Activated B cell treated with CpG ODN at 0.5 μM for 24 hours (primary cell): ENCODE measurements around the gene MECR. TPM values are rescaled to one million over a fixed set of nuclear protein-coding genes. Genes with fewer than 3 reads are reported as not detected.

ENCODE experiments used
- ATAC-seq: fragments of 200-7000 bp; cut with Tn5 transposase; one replicate; pipeline ENCODE4 v1.10.0; 2021; ENCODE audit warnings: low read depth, mild to moderate bottlenecking, moderate library complexity
- CTCF ChIA-PET: fragments of 350-600 bp; sonication (Branson Sonifier 250); formaldehyde crosslinking; loops from one replicate; lab custom pipeline; 2021; ENCODE audit warnings: antibody characterized with exemption; lab: Charles Lee
- POLR2A ChIA-PET: fragments of 350-600 bp; sonication (Branson Sonifier 250); formaldehyde crosslinking; loops from one replicate; lab custom pipeline; 2021; ENCODE audit warnings: antibody characterized with exemption; lab: Charles Lee
- DNase-seq: peaks from one replicate; pipeline ENCODE4 v3.0.0; 2022
- H3K27ac Mint-ChIP-seq: one replicate; pipeline ENCODE4 v1.8.0; 2020; ENCODE audit warnings: mixed read lengths
- H3K27me3 Mint-ChIP-seq: one replicate; pipeline ENCODE4 v1.8.0; 2021; ENCODE audit warnings: mixed read lengths
- H3K36me3 Mint-ChIP-seq: one replicate; pipeline ENCODE4 v1.8.0; 2021; ENCODE audit warnings: low read depth, mixed read lengths
- H3K4me1 Mint-ChIP-seq: one replicate; pipeline ENCODE4 v1.8.0; 2021; ENCODE audit warnings: mixed read lengths
- H3K4me3 Mint-ChIP-seq: one replicate; pipeline ENCODE4 v1.8.0; 2020; ENCODE audit warnings: mild to moderate bottlenecking, mixed read lengths
- H3K9me3 Mint-ChIP-seq: one replicate; pipeline ENCODE4 v1.8.0; 2020; ENCODE audit warnings: mixed read lengths
- CTCF ChIP-seq: fragments of 200-600 bp; IDR thresholded peaks from one replicate; pipeline ENCODE4 v1.8.0; 2022; ENCODE audit warnings: antibody characterized with exemption, mild to moderate bottlenecking
- intact Hi-C: fragments of 100-400 bp; cut with micrococcal nuclease; formaldehyde crosslinking; loops from one replicate; pipeline ENCODE4 v1.15.1; 2024
- total RNA-seq: library from RNA; stranded (reverse); gene quantifications from 2 replicates; pipeline ENCODE4 v1.2.3, GENCODE V29; 2022

The MECR gene
- total RNA-seq, 1 donor from 2014 or later = 18.7 TPM

- DNase-seq (no peak), ATAC-seq (no peak)
- H3K36me3 Mint-ChIP-seq = peaks cover 37% of the 10 kb centered on the region
- ChIA-PET POLR2A (interaction anchor here (0.7 to 1.3 kb wide), 4 partner anchors 9 to 313 kb away, joined by 3 to 7 read pairs (median 4); partner anchors contain the start of gene SRSF4), CTCF (interaction anchor here (0.7 to 3.0 kb wide), 5 partner anchors 16 to 317 kb away, joined by 3 to 20 read pairs (median 5); partner anchors contain the start of gene SRSF4)
- no peaks in the 10 kb centered on the region for H3K9me3 Mint-ChIP-seq
- H3K4me1 Mint-ChIP-seq = no peaks in the 10 kb centered on the region
- TF ChIP-seq CTCF = no peak
- H3K27ac Mint-ChIP-seq = no peak overlapping the region
- no peaks in the 10 kb centered on the region for H3K27me3 Mint-ChIP-seq
- intact Hi-C loops = loop anchor here (1.0 kb wide), 1 partner anchor 315 kb away; no protein-coding TSS in a partner anchor
- H3K4me3 Mint-ChIP-seq = no peak overlapping the region
These were observed 33.7 kb downstream of the MECR start for GRCh38 chr1:29196863-29197589.

GRCh38 chr1:29195881-29196291, 34.8 kb downstream of the MECR start:
- H3K36me3 Mint-ChIP-seq = peaks cover 28% of the 10 kb centered on the region
- ChIA-PET POLR2A (no interaction called here), CTCF (interaction anchor here (2.7 to 3.0 kb wide), 2 partner anchors 15 to 314 kb away, joined by 15 to 20 read pairs; partner anchors contain the start of gene SRSF4)
- ATAC-seq = no peak
- H3K9me3 Mint-ChIP-seq = no peaks in the 10 kb centered on the region
- intact Hi-C loops = no loop called here
- H3K27me3 Mint-ChIP-seq = no peaks in the 10 kb centered on the region
- no peaks in the 10 kb centered on the region for H3K4me1 Mint-ChIP-seq
- no peak overlapping the region for H3K4me3 Mint-ChIP-seq
- TF ChIP-seq CTCF = no peak
- H3K27ac Mint-ChIP-seq = no peak overlapping the region
- DNase-seq = no peak

GRCh38 chr1:29193879-29194455, 36.8 kb downstream of the MECR start:
- Mint-ChIP-seq H3K36me3 (peaks cover 20% of the 10 kb centered on the region), H3K4me1 (no peaks in the 10 kb centered on the region), H3K4me3 (no peak overlapping the region), H3K27me3 (no peaks in the 10 kb centered on the region), H3K9me3 (no peaks in the 10 kb centered on the region), H3K27ac (no peak overlapping the region)
- CTCF ChIA-PET = no interaction called here
- POLR2A ChIA-PET = interaction anchor here (0.6 kb wide), 1 partner anchor 551 kb away, joined by 4 read pairs; no protein-coding TSS in a partner anchor
- TF ChIP-seq CTCF = no peak
- DNase-seq (no peak), ATAC-seq (no peak)
- intact Hi-C loops = no loop called here

- no peaks in the 10 kb centered on the region for H3K27me3 Mint-ChIP-seq
- intact Hi-C loops = no loop called here
- peaks cover 20% of the 10 kb centered on the region for H3K36me3 Mint-ChIP-seq
- DNase-seq = no peak
- no peak overlapping the region for H3K4me3 Mint-ChIP-seq
- ChIA-PET POLR2A (interaction anchor here (0.7 kb wide), 1 partner anchor 542 kb away, joined by 5 read pairs; no protein-coding TSS in a partner anchor), CTCF (no interaction called here)
- TF ChIP-seq CTCF = no peak
- H3K27ac Mint-ChIP-seq = no peak overlapping the region
- H3K9me3 Mint-ChIP-seq = no peaks in the 10 kb centered on the region
- ATAC-seq = no peak
- H3K4me1 Mint-ChIP-seq = no peaks in the 10 kb centered on the region
These were observed 40.0 kb downstream of the MECR start for GRCh38 chr1:29190718-29191117.

GRCh38 chr1:29186707-29187106, 44.0 kb downstream of the MECR start:
- ChIA-PET POLR2A (interaction anchor here (0.9 kb wide), 1 partner anchor 11 kb away, joined by 4 read pairs; no protein-coding TSS in a partner anchor), CTCF (interaction anchor here (1.1 kb wide), 1 partner anchor 16 kb away, joined by 7 read pairs; no protein-coding TSS in a partner anchor)
- H3K27me3 Mint-ChIP-seq = no peaks in the 10 kb centered on the region
- no peak for TF ChIP-seq CTCF
- no peak overlapping the region for H3K27ac Mint-ChIP-seq
- DNase-seq = no peak
- H3K9me3 Mint-ChIP-seq = no peaks in the 10 kb centered on the region
- H3K4me1 Mint-ChIP-seq = peaks cover 5% of the 10 kb centered on the region
- no peak overlapping the region for H3K4me3 Mint-ChIP-seq
- H3K36me3 Mint-ChIP-seq = peaks cover 3% of the 10 kb centered on the region
- intact Hi-C loops = no loop called here
- ATAC-seq = no peak
